Measurements from ENCODE around the gene RAB29.

The RAB29 gene

GRCh38 chr1:205802060-205802459 lies 26.8 kb upstream of the RAB29 start:
- TF ChIP-seq, protein P1, sequence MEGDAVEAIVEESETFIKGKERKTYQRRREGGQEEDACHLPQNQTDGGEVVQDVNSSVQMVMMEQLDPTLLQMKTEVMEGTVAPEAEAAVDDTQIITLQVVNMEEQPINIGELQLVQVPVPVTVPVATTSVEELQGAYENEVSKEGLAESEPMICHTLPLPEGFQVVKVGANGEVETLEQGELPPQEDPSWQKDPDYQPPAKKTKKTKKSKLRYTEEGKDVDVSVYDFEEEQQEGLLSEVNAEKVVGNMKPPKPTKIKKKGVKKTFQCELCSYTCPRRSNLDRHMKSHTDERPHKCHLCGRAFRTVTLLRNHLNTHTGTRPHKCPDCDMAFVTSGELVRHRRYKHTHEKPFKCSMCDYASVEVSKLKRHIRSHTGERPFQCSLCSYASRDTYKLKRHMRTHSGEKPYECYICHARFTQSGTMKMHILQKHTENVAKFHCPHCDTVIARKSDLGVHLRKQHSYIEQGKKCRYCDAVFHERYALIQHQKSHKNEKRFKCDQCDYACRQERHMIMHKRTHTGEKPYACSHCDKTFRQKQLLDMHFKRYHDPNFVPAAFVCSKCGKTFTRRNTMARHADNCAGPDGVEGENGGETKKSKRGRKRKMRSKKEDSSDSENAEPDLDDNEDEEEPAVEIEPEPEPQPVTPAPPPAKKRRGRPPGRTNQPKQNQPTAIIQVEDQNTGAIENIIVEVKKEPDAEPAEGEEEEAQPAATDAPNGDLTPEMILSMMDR (IDR thresholded peaks at IDR 0.05; ENCODE audit: insufficient read depth, low read length, poor library complexity, severe bottlenecking), result no peak
- Histone ChIP-seq H3K9me3 (ENCODE audit: insufficient read depth, low read length) (no peaks in the 10 kb centered on the region), H3K79me2 (ENCODE audit: insufficient read depth, low read length) (peaks cover 33% of the 10 kb centered on the region), H2AFZ (ENCODE audit: low read depth, low read length, severe bottlenecking) (no peak overlapping the region), H4K20me1 (ENCODE audit: low read depth, low read length) (no peaks in the 10 kb centered on the region), H3K27me3 (ENCODE audit: low read length) (no peaks in the 10 kb centered on the region), H3K36me3 (ENCODE audit: low read length) (no peaks in the 10 kb centered on the region), H3K9me2 (replicated peaks; ENCODE audit: insufficient read depth, low read length) (no peaks in the 10 kb centered on the region), H3K9ac (ENCODE audit: low read length) (no peak overlapping the region), H3F3A (ENCODE audit: insufficient read depth) (no peaks in the 10 kb centered on the region), H3K27ac (ENCODE audit: low read depth, low read length) (no peak overlapping the region), H3K4me2 (ENCODE audit: low read depth, low read length, poor library complexity, severe bottlenecking) (no peak overlapping the region), H3K4me3 (ENCODE audit: insufficient read depth, low read length, poor library complexity, severe bottlenecking) (no peak overlapping the region)

DNA sequence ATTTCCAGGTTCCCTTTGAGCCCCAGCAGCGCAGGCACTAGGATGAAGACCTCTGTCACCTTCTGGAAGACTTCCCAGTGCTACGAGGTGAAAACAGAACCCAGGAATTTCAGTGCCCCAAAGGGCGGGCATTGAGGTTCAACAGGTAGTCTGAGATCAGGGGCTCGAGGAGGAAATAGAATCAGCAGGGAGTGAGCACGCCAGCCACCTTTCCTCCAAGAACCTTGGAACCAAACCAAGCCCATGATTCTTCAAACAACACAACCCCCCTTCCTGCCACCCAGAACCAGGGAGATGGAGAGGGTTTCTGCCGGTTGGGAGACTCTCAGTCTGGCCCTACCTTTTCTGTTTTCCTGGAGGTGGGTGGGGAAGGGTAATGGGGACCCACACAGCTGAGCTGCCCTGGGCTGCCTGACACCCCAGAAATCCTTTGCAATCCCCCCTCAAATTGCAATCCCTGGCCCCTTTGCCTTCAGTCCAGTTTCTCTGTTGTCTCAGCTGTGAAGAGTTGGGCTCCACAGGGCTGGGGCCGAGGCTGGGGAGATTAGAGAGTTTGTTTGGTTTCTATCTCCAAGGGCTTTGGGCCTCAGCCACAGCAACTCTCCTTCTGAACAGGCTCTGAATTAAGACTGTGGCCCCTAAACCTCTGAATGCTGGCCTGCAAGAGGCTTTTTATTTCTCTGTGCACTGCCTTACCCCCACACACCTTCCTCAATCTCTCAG lies 25.9 kb upstream of the RAB29 start:
- no peak overlapping the region for H3K4me3 ChIP-seq (ENCODE audit: insufficient read depth, low read length, poor library complexity, severe bottlenecking)

DNA sequence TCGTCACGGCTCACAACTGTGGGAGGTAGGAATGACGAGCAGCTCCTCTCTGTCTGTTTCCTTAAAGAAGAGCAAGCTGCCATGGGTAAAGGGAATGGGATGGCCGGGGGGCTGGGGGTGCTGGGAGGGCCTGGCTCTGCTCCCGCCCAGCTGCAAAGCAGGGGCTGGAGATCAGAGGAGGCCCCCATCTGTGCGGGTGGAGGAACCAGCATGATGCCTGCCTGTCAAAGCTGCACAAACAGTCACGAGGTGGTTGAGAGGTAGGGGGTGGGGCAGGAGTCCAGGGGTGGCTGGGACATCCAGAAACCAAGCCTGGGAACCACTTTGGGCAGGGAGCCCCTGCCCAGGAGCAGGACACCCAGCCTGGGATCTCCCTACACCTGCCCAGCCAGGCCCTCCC lies 25.1 kb upstream of the RAB29 start:
- no peaks in the 10 kb centered on the region for H3K36me3 ChIP-seq (ENCODE audit: low read length)
- TF ChIP-seq EZH2phosphoT487 (conservative IDR thresholded peaks at IDR 0.05; ENCODE audit: low read length), result no peak
- TF ChIP-seq, protein P1 (IDR thresholded peaks at IDR 0.05; ENCODE audit: insufficient read depth, low read length, poor library complexity, severe bottlenecking), result no peak

More for the DNA sequence above, 25.9 kb upstream of the RAB29 start:
- H3F3A ChIP-seq (ENCODE audit: insufficient read depth), result no peaks in the 10 kb centered on the region
- H3K27ac ChIP-seq (ENCODE audit: low read depth, low read length), result no peak overlapping the region
- H4K20me1 ChIP-seq (ENCODE audit: low read depth, low read length), result no peaks in the 10 kb centered on the region
- no peaks in the 10 kb centered on the region for H3K27me3 ChIP-seq (ENCODE audit: low read length)
- H3K4me2 ChIP-seq (ENCODE audit: low read depth, low read length, poor library complexity, severe bottlenecking), result no peak overlapping the region
- H3K9me2 ChIP-seq (replicated peaks; ENCODE audit: insufficient read depth, low read length), result no peaks in the 10 kb centered on the region
- TF ChIP-seq, protein P1 (IDR thresholded peaks at IDR 0.05; ENCODE audit: insufficient read depth, low read length, poor library complexity, severe bottlenecking), result no peak
- no peak for TF ChIP-seq EZH2phosphoT487 (conservative IDR thresholded peaks at IDR 0.05; ENCODE audit: low read length)
- no peaks in the 10 kb centered on the region for H3K9me3 ChIP-seq (ENCODE audit: insufficient read depth, low read length)
- H3K9ac ChIP-seq (ENCODE audit: low read length), result no peak overlapping the region
- no peak overlapping the region for H2AFZ ChIP-seq (ENCODE audit: low read depth, low read length, severe bottlenecking)
- H3K79me2 ChIP-seq (ENCODE audit: insufficient read depth, low read length), result peaks cover 28% of the 10 kb centered on the region
- H3K36me3 ChIP-seq (ENCODE audit: low read length), result no peaks in the 10 kb centered on the region

More for the DNA sequence above, 25.1 kb upstream of the RAB29 start:
- H3K4me3 ChIP-seq (ENCODE audit: insufficient read depth, low read length, poor library complexity, severe bottlenecking), result no peak overlapping the region
- H4K20me1 ChIP-seq (ENCODE audit: low read depth, low read length), result no peaks in the 10 kb centered on the region
- peaks cover 23% of the 10 kb centered on the region for H3K79me2 ChIP-seq (ENCODE audit: insufficient read depth, low read length)
- no peaks in the 10 kb centered on the region for H3K9me2 ChIP-seq (replicated peaks; ENCODE audit: insufficient read depth, low read length)
- no peak overlapping the region for H3K27ac ChIP-seq (ENCODE audit: low read depth, low read length)
- no peaks in the 10 kb centered on the region for H3K27me3 ChIP-seq (ENCODE audit: low read length)
- H3K9ac ChIP-seq (ENCODE audit: low read length), result no peak overlapping the region
- no peak overlapping the region for H2AFZ ChIP-seq (ENCODE audit: low read depth, low read length, severe bottlenecking)
- H3K4me2 ChIP-seq (ENCODE audit: low read depth, low read length, poor library complexity, severe bottlenecking), result no peak overlapping the region
- no peaks in the 10 kb centered on the region for H3K9me3 ChIP-seq (ENCODE audit: insufficient read depth, low read length)
- no peaks in the 10 kb centered on the region for H3F3A ChIP-seq (ENCODE audit: insufficient read depth)
